Activated CD8-positive, alpha-beta memory T cell treated with anti-CD3 and anti-CD28 coated beads, Interleukin-2, amount 50 U/mL, for 1 hour (primary cell): Measurements from ENCODE around the gene TNRC18.
"Not testable (repeated sequence)": the region's sequence is repeated elsewhere in the genome, so short reads cannot be mapped to it uniquely, and the experiment has no call there.

ENCODE experiments used
- DNase-seq: peaks from one replicate; pipeline ENCODE4 v3.0.0-alpha.2; 2020; ENCODE audit errors: extremely low read depth

Gene TNRC18

GRCh38 chr7:5294169-5294987 lies 129.3 kb downstream of the TNRC18 start:
- no peak for DNase-seq

DNA sequence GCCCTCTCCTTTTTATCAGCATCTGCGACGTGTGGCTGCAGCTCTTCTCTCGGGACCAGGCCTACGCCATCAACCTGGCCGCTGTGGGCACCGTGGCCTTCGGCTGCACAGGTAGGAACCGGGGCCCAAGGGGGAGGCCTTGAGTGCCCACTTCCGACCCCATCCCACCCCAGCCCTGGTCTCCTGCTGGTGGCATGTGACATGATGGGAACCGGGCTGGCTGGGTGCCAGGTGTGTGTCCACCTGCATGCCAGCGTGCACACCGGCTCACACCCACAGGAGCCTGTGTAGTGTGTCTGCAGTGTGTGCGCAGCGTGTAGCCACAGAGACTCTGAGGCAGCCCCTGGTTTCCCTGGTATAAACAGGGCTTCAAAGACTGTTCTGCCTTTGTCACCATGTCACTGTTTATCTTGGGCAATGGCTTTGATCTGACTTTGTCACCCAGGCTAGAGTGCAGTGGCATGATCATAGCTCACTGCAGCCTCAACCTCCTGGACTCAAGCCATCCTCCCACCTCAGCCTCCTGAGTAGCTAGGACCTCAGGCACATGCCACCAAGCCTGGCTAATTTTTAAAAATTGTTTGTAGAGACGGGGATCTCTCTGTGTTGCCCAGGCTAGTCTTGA lies 131.8 kb downstream of the TNRC18 start:
- DNase-seq, result not testable (repeated sequence)

DNA sequence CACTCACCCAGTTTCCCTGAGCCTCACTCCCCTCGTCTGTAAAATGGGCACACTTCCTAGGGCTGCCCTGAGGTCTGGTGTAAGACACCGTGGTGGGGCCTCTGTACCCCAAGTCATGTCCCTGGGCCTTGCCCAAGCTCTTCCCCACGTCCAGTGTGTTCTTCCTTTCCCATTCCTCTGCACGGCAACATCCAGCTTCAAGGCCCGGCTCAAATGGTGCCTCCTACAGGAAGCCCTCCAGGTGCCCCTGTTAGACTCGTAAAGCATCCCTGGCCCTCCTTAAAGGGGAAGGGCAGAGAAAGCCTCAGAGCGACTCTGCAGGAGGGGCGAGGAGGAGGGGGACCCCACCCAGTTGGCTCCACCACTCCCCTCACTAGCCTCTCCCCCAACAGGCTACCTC lies 132.3 kb downstream of the TNRC18 start:
- DNase-seq, result no peak

GRCh38 chr7:5289355-5289754 lies 134.3 kb downstream of the TNRC18 start:
- DNase-seq, result no peak

GRCh38 chr7:5288560-5288959 lies 135.1 kb downstream of the TNRC18 start:
- not testable (repeated sequence) for DNase-seq

- no peak for DNase-seq
Measured at GRCh38 chr7:5287802-5288201, 135.8 kb downstream of the TNRC18 start.

- DNase-seq, result not testable (repeated sequence)
Measured at GRCh38 chr7:5287373-5287772, 136.3 kb downstream of the TNRC18 start.

- DNase-seq, result no peak
Measured at GRCh38 chr7:5286933-5287332, 136.7 kb downstream of the TNRC18 start.

DNA sequence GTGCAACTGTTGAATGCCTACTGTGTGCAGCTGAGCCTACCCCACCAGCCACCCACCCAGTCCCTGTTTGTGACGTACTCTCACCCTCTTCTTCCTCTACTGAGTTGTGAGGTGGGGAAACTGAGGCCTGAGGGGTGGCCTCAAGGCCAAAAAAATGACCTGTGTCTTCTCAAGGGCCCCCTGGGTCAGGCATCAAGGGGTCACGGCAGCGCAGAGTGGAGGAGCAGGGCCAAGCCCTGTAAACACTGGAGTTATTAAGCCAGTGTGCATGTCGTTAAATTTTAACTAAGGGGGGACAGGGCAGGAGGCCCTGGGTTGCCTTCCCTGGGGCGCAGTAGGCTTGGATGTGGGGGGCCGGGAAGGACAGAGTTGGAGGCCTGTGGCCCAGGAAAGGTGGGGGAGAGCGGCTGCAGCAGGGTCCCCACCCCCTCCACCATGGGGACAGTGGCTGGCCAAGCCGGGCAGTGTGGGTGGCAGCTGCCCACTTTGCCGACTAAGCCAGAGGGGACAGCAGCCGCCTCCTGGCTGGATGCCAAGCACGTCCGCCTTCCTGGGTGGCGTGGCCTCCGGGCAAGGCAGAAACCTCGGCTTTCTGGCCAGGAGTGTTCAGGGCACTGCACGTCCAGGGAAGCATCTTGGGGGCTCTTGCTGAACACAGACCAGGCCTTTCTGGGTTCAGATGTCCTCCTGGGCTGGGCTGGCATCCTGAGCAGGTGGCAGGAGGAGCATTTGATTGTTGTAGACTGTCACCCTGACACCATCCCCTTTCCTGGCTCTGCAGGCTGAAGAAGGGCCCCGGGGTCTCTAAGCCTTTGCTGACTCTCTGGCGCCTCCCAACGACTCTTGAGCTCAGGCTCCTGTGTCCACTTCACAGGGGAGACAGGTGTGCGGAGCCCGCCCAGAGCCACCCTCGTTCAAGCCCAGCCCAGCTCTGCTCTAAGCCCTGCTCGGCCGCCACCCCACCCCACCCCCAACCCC lies 139.0 kb downstream of the TNRC18 start:
- no peak for DNase-seq

- DNase-seq, result no peak
Measured at GRCh38 chr7:5283421-5284303, 140.0 kb downstream of the TNRC18 start.

GRCh38 chr7:5282543-5283316 lies 140.9 kb downstream of the TNRC18 start, which contains the start of gene SLC29A4:
Gene SLC29A4 (plus strand): TSS chr7:5282943. CDS start chr7:5287817, 4,874 bp downstream.
- DNase-seq, result no peak

DNA sequence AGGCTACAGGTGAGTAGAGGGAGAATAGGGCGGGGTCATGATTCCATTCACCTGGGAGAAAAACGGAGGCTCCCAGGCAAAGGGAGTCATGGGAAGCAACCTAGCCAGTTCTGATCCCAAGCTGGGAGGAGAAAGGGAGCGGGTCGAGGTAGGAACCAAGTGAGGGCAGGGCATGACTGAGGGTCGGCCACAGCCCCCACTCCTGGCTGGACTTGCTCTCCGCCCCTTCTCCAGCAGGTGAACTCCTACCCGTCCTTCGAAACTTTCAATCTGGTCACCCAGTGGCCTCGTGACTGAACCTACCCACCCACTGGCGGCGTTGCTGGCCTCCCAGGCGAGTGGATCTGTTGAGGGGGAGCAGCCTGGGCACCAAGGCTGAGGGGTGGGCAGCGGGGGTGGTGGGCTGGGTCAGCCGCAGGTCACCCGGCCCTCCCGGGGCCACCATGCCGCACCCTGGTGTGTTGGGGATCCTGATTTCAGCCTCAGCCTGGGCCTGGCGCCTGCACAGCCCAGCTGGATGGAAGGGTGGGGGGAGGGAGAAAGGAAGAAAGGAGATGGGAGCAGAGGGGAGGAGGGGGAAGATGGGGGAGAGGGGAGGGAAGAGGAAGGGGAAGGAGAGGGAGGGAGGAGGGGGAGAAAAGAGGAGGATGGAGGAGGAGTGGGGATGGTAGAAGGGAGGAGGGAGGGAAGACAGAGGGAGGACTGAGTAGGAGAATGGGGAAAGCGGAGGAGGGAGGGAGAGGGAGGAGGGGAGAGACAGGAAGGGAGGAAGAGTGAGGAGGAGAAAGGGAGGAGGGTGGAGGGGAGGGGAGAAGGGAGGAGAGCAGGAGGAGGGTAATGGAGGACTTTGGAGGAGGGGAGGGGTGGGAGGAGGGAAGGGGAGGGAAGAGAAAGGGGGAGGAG lies 141.8 kb downstream of the TNRC18 start:
- DNase-seq, result not testable (repeated sequence)

GRCh38 chr7:5279734-5280133 lies 143.9 kb downstream of the TNRC18 start:
- DNase-seq, result no peak

DNA sequence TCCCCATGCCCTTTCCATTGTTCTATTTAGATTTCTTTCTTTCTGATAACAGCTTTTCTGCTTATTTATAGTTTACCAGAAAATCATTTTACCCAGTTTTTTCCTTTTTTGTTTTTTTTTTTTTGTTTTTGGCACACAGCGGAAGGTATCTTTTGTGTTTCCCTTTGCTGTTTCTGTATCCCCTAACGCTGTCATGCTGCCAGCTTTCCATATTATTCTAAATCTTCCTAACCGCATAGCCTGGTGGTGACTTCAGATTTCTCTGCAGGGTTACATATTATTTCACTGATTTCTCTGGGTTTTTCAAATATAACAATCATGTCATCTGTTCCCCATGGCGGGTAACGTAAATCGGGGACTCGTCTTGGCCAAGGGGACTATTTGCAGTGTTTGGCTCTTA lies 144.9 kb downstream of the TNRC18 start:
- DNase-seq, result no peak

- DNase-seq, result no peak
Measured at GRCh38 chr7:5276611-5277010, 147.0 kb downstream of the TNRC18 start.

GRCh38 chr7:5276123-5276522 lies 147.5 kb downstream of the TNRC18 start:
- not testable (repeated sequence) for DNase-seq

DNA sequence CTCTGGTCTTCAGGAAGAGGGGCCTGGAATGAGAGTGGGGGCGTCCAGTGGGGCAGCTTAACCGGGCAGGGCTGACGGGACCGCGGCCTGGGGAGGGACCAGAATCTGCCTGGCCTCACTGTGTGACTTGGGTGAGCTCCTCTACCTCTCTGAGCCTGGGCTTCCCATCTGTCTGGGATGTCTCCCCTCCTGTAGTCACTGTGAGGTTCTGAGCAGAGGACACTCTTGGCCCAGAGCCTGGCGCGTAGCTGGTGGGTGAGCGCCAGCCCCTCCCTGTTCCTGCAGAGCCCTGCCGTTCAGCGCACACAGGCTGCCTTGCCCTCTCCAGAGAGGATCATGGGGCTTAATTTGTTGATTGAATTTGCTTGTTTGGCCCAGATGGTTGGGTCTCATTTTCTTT lies 148.1 kb downstream of the TNRC18 start:
- not testable (repeated sequence) for DNase-seq

DNA sequence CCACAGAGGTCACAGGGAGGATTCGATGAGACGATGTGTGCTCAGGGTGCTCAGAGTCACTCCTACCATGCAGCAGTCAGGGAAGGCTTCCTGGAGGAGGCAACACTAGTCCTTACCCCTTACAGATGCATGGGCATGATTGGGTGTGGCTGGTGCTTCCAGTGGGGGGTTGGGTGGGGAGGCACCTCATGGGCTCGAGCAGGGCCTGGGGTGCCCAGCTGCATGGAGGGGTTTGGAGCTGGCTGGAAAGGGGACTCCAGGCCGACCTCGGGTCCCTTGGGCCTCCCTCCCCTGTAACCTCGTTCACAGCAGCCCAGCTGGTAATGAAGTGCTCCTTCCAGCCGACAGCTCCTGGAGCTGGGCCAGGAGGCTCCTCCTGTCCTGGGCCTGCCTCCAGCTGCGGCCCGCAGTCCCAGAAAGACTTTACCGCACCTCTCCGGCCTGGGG lies 148.6 kb downstream of the TNRC18 start:
- DNase-seq, result not testable (repeated sequence)

DNA sequence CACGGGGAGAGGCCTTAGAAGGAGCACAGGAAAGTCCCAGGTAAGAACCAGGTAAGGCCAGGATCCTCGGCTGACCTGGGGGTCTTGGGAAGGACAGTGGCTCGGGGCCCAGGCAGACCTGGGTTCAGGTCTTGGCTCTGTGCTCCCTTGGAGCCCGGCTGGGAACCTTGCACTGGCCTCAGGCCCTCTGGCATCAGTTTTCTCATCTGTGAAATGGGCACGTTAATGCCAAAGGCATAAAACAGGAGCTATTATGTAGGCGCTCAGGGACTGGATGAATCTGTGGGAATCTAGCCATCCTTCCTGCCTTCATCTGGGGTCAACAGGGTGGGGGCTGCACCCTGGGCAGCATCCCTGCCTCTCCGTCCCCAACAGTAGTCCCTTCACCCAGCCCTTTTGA lies 149.2 kb downstream of the TNRC18 start:
- no peak for DNase-seq
